ENCODE results near the gene ZDHHC4. TPM values are rescaled to one million over a fixed set of nuclear protein-coding genes. Genes with fewer than 3 reads are reported as not detected.

ZDHHC4 gene
- polyA plus RNA-seq, 1 of the 3 experiments (the other 2 are of a cell fraction), result 169 TPM

DNA sequence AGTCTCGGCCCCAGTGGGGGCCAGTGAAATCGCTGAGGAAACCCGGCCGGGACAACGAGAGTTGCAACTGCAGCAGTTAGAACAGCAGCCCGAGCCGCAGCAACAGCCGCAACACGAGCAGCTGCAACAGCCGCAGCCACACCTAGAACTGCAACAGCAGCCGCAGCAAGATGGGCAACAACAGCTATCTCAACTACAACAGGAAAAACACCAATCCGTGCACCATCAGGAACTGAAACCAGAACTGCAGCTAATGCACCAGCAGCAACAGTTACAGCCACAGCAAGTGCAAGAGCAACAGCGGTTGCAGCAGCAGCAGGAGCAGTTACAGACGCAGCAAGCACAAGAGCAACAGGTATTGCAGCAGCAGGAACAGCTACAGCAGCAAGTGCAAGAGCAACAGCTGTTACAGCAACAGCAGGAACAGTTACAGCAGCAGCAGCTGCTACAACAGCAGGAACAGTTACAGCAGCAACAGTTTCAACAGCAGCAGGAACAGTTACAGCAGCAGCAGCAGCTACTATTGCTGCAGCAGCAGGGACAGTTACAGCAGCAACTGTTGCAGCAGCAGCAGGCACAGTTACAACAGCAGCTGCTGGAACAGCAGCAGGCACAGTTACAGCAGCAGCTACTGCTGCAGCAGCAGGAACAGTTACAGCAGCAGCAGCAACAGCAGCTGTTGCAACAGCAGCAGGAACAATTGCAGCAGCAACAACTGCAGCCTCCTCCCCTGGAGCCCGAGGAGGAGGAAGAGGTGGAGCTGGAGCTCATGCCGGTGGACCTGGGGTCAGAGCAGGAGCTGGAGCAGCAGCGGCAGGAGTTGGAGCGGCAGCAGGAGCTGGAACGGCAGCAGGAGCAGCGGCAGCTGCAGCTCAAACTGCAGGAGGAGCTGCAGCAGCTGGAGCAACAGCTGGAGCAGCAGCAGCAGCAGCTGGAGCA is 44.2 kb downstream of the ZDHHC4 start:
- Histone ChIP-seq H3K9me2 (no peaks in the 10 kb centered on the region), H2AFZ (ENCODE audit: low read depth) (no peak overlapping the region), H3F3A (replicated peaks; ENCODE audit: insufficient read depth) (peaks cover 3% of the 10 kb centered on the region), H3K4me3 (ENCODE audit: low read depth in 2 of 2, low read length in 1 of 2) (no peak overlapping the region), H3K79me2 (ENCODE audit: insufficient read depth) (no peaks in the 10 kb centered on the region), H3K36me3 (replicated peaks in 1 of 2; ENCODE audit: control insufficient read depth in 1 of 2, insufficient read depth in 2 of 2, low read length in 1 of 2) (peaks cover 0 to 22% of the 10 kb centered on the region in 2 experiments), H3K27me3 (ENCODE audit: insufficient read depth) (no peaks in the 10 kb centered on the region), H3K27ac (ENCODE audit: low read depth in 2 of 2, low read length in 1 of 2) (no peak overlapping the region), H3K4me2 (no peak overlapping the region), H3K9ac (no peak overlapping the region), H4K20me1 (ENCODE audit: insufficient read depth) (no peaks in the 10 kb centered on the region), H3K9me3 (no peaks in the 10 kb centered on the region), H3K4me1 (ENCODE audit: control insufficient read depth in 1 of 2, insufficient read depth in 2 of 2, low read depth in 1 of 2, low read length in 1 of 2) (peaks cover 0 to 8% of the 10 kb centered on the region in 2 experiments; a peak in 1 of 4 replicates)
- 96% methylated on average over 20 of the region's 20 CpGs for WGBS (ENCODE audit: low lambda C conversion rate)
- no peak for DNase-seq
- no peak for TF ChIP-seq RXRA (IDR thresholded peaks at IDR 0.05; ENCODE audit: borderline replicate concordance, low read depth)
- TF ChIP-seq NRF1 (IDR thresholded peaks at IDR 0.05; ENCODE audit: low read depth, low read length), result no peak
- TF ChIP-seq SMC3 (IDR thresholded peaks at IDR 0.05; ENCODE audit: low read depth, low read length), result no peak
- TF ChIP-seq, protein P1, sequence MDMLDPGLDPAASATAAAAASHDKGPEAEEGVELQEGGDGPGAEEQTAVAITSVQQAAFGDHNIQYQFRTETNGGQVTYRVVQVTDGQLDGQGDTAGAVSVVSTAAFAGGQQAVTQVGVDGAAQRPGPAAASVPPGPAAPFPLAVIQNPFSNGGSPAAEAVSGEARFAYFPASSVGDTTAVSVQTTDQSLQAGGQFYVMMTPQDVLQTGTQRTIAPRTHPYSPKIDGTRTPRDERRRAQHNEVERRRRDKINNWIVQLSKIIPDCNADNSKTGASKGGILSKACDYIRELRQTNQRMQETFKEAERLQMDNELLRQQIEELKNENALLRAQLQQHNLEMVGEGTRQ (IDR thresholded peaks at IDR 0.05; ENCODE audit: borderline replicate concordance, low read depth, low read length), result no peak
- no peak for TF ChIP-seq CHD2 (IDR thresholded peaks at IDR 0.05; ENCODE audit: low read length, partially characterized antibody)
- no peak for TF ChIP-seq YY1 (IDR thresholded peaks at IDR 0.05; ENCODE audit: low read depth)
- no peak for TF ChIP-seq POLR2AphosphoS5 (IDR thresholded peaks at IDR 0.05; ENCODE audit: low read depth, low read length)
- TF ChIP-seq TCF12 (IDR thresholded peaks at IDR 0.05), result no peak
- TF ChIP-seq ELF1 (IDR thresholded peaks at IDR 0.05), result no peak
- no peak for TF ChIP-seq RFX5 (IDR thresholded peaks at IDR 0.05; ENCODE audit: low read length)
- no peak for TF ChIP-seq RCOR1 (IDR thresholded peaks at IDR 0.05; ENCODE audit: low read length)
- no peak for TF ChIP-seq FOXM1 (IDR thresholded peaks at IDR 0.05; ENCODE audit: low read depth)
- TF ChIP-seq TEAD4 (IDR thresholded peaks at IDR 0.05; ENCODE audit: borderline replicate concordance, insufficient read depth), result no peak
- TF ChIP-seq, protein P2, sequence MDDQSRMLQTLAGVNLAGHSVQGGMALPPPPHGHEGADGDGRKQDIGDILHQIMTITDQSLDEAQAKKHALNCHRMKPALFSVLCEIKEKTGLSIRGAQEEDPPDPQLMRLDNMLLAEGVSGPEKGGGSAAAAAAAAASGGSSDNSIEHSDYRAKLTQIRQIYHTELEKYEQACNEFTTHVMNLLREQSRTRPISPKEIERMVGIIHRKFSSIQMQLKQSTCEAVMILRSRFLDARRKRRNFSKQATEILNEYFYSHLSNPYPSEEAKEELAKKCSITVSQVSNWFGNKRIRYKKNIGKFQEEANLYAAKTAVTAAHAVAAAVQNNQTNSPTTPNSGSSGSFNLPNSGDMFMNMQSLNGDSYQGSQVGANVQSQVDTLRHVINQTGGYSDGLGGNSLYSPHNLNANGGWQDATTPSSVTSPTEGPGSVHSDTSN (IDR thresholded peaks at IDR 0.05), result no peak
- TF ChIP-seq, protein P3, sequence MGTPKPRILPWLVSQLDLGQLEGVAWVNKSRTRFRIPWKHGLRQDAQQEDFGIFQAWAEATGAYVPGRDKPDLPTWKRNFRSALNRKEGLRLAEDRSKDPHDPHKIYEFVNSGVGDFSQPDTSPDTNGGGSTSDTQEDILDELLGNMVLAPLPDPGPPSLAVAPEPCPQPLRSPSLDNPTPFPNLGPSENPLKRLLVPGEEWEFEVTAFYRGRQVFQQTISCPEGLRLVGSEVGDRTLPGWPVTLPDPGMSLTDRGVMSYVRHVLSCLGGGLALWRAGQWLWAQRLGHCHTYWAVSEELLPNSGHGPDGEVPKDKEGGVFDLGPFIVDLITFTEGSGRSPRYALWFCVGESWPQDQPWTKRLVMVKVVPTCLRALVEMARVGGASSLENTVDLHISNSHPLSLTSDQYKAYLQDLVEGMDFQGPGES (IDR thresholded peaks at IDR 0.05; ENCODE audit: low read depth, low read length), result no peak
- TF ChIP-seq, protein P4, sequence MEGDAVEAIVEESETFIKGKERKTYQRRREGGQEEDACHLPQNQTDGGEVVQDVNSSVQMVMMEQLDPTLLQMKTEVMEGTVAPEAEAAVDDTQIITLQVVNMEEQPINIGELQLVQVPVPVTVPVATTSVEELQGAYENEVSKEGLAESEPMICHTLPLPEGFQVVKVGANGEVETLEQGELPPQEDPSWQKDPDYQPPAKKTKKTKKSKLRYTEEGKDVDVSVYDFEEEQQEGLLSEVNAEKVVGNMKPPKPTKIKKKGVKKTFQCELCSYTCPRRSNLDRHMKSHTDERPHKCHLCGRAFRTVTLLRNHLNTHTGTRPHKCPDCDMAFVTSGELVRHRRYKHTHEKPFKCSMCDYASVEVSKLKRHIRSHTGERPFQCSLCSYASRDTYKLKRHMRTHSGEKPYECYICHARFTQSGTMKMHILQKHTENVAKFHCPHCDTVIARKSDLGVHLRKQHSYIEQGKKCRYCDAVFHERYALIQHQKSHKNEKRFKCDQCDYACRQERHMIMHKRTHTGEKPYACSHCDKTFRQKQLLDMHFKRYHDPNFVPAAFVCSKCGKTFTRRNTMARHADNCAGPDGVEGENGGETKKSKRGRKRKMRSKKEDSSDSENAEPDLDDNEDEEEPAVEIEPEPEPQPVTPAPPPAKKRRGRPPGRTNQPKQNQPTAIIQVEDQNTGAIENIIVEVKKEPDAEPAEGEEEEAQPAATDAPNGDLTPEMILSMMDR (IDR thresholded peaks at IDR 0.05), result no peak
- CTCF ChIA-PET, result interaction anchor here (0.7 to 1.6 kb wide), 3 partner anchors 17 to 309 kb away, joined by 3 to 4 read pairs (median 4); partner anchors contain the start of gene INTS15
- POLR2A ChIA-PET, result no interaction called here
